GM23338 (cell line): Measurements from ENCODE around the gene UGDH.
"Not testable (repeated sequence)": the region's sequence is repeated elsewhere in the genome, so short reads cannot be mapped to it uniquely, and the experiment has no call there.

Source experiments
- CREB1 ChIP-seq: fragments of 250-450 bp; sonication (Bioruptor Pico); IDR thresholded peaks from 2 replicates; pipeline ENCODE4 v1.5.0; 2020; ENCODE audit warnings: low read depth, mild to moderate bottlenecking, moderate library complexity
- CTCF ChIP-seq, 2 experiments: fragments of 200-600 bp in 1 of 2; sonication (generic) in 1 of 2; conservative IDR thresholded peaks; 2 replicates each; pipeline versions ENCODE4 v1.5.1 to v1.6.1; 2016 to 2017; ENCODE audit warnings: antibody characterized with exemption in 2 of 2, low read depth in 2 of 2, mild to moderate bottlenecking in 2 of 2, moderate library complexity in 1 of 2
- ETS1 ChIP-seq: IDR thresholded peaks from 2 replicates; pipeline ENCODE4 v1.6.1; 2016; ENCODE audit warnings: antibody characterized with exemption
- EZH2 ChIP-seq: fragments of 200-600 bp; sonication (generic); IDR thresholded peaks from one replicate; pipeline ENCODE4 v1.8.0; 2017; ENCODE audit warnings: antibody characterized with exemption, mild to moderate bottlenecking, low read depth; ENCODE audit not compliant: unreplicated experiment
- EZH2phosphoT487 ChIP-seq: fragments of 200-600 bp; sonication (generic); IDR thresholded peaks from one replicate; pipeline ENCODE4 v1.8.1; 2018; ENCODE audit warnings: antibody characterized with exemption; ENCODE audit not compliant: unreplicated experiment
- JUNB ChIP-seq: IDR thresholded peaks from one replicate; pipeline ENCODE4 v1.6.1; 2016; ENCODE audit warnings: antibody characterized with exemption; ENCODE audit not compliant: unreplicated experiment
- NANOG ChIP-seq: IDR thresholded peaks from 2 replicates; pipeline ENCODE4 v1.6.1; 2016; ENCODE audit warnings: antibody characterized with exemption, borderline replicate concordance
- POLR2AphosphoS5 ChIP-seq: IDR thresholded peaks from 2 replicates; pipeline ENCODE4 v1.6.1; 2016; ENCODE audit warnings: antibody characterized with exemption, low read depth
- REST ChIP-seq: IDR thresholded peaks from one replicate; pipeline ENCODE4 v1.6.1; 2018; ENCODE audit warnings: antibody characterized with exemption; ENCODE audit not compliant: unreplicated experiment
- STAT1 ChIP-seq: IDR thresholded peaks from one replicate; pipeline ENCODE4 v1.6.1; 2016; ENCODE audit warnings: antibody characterized with exemption; ENCODE audit not compliant: unreplicated experiment
- ZNF114 ChIP-seq: fragments of 250-450 bp; sonication (Bioruptor Pico); IDR thresholded peaks from 2 replicates; pipeline ENCODE4 v1.5.0; 2020; ENCODE audit warnings: mild to moderate bottlenecking, moderate library complexity
- ZNF462 ChIP-seq: fragments of 250-450 bp; sonication (Bioruptor Pico); IDR thresholded peaks from 2 replicates; pipeline ENCODE4 v1.5.0; 2020; ENCODE audit warnings: mild to moderate bottlenecking, moderate library complexity

GRCh38 chr4:39515669-39516401 lies 11.4 kb downstream of the UGDH start:
- not testable (repeated sequence) for TF ChIP-seq EZH2; POLR2AphosphoS5; CTCF (conservative IDR thresholded peaks at IDR 0.05; ENCODE audit: low read depth in 2 of 2); REST; STAT1; ETS1; JUNB; ZNF462 (CRISPR knock-in tag); NANOG; EZH2phosphoT487; ZNF114; CREB1
